HG02981 (cell line): ENCODE data around the gene EML6.
A peak's percentile ranks its signal among the peaks of the same experiment; 100 is the strongest.
"Not testable (repeated sequence)": the region's sequence is repeated elsewhere in the genome, so short reads cannot be mapped to it uniquely, and the experiment has no call there.

Source experiments
- ATAC-seq: cut with Tn5 transposase; IDR thresholded peaks from one replicate; pipeline ENCODE4 v1.9.1; 2021; ENCODE audit warnings: mild to moderate bottlenecking, moderate library complexity; ENCODE audit not compliant: unreplicated experiment

Gene EML6

DNA sequence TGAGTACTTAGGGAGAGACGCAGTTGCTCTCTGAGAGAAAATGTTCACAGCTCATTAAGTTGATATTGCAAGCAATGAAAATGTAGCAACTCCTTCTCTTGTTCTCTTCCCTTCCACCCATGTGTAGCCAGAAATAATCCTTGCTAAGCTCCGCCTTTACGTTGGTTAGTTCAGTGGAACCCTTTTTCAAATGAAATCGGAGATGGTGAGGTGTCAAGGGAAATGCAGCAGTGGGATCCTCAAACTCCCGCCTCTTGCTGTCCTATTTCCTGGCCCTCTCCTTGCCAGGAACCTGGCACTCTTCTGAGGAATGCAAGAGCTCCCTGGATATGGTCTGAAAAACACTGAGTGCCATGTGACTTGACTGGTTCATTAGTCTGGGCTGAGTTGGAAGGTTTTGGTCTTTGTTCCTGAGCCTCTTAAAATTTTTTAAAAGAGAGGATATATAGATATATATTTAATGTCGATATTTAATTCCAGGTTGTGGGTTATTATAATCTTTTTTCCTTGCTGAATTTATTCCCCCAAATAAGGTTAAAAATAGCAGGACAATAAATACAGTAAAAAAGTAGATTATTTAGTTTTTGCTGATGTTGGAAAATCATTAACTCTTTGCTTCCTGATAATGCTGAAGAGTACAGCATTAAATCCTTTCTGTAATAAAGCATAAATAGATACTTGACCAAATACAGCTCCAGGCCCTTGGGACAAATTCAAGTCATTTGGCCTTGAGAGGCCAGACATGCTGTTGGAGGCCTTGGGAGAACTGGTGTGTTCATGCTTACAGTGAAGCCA, 116.2 kb downstream of the EML6 start:
- no peak for ATAC-seq

DNA sequence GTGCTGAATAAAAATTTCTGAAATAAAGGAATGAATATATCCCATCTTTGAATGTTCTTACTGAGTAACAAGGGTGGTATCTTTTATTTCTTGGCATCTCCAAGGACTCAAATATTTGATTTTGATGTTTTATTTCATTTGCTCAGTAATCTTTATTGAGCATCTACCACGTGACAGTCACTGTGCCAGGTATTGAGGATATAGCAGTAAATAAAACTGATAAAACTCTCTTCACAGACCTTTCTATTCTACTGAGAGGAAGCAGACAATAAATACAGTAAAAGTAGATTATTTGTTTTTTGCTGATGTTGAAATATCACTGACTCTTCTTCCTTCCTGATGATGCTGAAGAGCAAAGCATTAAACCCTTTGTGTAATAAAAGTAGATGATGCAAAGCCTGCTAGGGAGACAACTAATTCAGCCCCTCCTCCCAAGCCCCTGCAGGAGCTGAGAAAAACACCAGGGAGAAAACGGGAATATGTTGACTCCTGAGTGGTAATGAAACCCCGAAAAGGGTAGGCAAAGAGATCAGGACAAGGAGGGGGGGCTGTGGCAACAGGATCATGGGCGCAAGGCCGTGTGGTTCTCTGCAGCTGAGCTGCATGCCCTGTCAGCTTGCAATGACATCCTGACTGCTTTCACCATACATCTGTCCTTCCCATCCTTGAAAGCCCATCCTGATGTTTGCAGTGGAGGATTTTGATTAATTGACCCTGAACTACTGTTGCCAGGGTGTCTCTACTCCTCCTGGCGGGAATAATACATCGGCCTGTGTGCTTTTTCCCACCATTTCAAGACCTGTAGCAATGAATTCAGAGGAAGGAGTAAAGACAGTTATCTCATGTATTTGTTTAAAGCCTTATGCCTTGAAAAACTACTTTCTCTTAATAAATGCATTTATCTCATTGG, 117.4 kb downstream of the EML6 start:
- no peak for ATAC-seq

DNA sequence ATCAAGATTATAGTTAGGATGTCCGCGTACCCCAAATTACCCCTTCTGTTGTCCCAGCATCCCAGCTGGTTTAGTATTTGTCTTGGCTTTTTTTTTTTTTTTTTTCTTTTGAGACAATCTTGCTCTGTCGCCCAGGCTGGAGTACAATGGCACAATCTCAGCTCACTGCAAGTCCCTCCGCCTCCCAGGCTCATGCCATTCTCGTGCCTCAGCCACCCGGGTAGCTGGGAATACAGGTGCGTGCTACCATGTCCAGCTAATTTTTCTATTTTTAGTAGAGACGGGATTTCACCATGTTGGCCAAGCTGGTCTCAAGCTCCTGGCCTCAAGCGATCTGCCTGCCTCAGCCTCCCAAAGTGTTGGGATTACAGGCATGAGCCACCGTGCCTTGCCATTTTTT, 118.0 kb downstream of the EML6 start:
- ATAC-seq, result not testable (repeated sequence)

DNA sequence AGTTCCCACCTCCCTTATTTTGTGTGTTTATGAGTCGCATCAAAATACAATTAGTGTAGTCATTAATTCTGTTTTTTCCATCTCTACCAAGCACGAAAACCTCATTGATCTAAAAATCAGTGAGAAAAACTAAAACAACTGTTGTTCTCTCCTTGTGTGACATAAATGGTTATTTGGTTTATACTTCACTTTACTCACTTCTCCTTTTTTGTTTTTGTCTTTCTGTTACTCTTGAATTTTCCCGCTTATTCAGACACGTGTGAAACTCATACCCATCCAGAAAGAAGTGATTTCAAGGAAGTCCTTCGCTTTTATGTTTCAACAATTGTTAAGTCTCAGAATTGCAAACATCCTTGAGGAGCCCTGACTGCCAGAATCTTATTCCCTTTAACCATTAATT, 121.6 kb downstream of the EML6 start:
- no peak for ATAC-seq

DNA sequence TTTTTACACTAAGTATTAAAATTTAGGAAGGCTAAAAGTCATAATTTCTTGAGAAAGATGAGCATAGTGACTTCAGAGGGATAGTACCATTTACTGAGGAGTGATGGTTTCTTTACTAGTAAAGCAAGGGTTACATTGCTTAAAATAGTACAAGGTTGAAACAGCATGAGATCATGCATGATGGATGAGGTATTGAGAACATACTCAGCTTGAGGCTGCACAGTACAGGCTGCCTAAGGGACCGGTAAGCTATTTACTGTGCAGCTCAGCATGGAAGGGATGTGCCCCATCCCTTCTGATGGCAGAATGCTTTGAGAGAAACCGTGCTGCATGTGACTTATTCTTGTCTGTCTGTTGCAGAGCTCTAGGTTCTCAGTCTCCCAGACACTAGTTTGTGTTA, 122.1 kb downstream of the EML6 start:
- no peak for ATAC-seq

DNA sequence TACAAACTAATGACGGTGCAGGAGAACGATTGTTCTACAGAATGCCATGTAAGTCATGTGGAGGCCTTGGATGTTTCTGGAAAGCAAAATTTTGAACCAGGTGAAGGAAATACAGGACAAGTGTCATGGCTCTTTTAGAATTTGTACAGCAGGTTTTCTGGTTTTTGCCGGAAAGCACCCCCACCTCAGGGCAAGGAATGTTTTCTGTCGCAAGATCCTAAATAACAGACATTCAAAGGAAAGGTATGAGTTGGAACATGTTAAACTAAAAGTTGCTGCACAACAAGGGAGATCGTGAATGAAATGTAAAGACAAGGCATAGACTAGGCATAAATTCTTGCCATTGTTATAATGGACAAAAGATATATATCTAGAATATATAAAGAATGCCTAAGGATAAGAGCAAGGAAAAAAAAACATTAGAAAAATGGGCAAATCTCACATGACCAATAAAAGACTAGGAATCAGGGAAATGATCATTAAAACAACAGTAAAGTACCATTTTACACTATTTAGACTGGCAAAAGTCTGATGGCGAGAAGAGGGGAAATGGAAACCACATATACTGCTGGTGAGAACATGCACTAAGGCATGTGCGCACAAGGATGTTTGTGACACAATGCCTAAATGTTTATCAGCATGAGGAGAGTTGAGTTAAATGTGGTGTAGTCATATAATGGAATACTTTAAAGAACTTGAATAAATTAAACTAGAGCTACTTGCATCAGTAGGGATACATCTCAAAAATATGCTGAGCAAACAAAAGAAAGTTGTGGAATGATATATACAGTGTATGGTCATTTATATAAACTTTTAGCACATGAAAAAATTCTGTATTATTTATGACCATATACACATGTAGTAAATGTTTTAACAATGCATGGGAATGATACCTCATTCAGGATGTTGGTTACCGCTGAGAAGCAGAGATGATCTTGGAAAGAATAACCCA, 127.0 kb downstream of the EML6 start:
- ATAC-seq, result no peak

DNA sequence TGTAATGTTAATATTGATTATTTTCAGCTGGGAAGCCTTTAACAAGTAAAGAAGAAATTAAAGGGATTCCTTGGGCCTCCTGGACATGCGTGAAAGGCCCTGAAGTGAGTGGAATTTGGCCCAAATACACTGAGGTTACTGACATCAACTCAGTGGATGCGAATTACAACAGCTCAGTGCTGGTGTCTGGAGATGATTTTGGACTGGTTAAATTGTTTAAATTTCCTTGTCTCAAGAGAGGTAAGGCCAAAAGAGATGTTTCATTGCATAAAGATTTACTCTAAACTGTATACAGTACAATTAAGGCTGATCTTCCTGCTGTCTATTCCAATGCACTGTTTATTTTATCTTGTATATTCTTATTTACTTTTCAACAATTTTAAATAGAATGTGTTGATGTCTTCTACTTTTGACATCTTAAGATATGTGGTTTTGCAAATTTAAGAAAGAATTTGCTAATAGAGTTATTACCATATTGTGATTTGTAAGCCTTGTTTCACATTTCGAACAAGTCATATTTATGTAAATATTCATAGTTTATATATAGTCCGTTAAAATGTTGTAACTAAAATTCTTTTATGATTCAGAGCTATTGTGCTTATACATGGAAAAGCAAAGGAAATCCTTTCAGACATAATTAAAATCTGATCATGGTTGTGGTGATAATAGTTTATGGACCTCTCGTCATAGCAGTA, 130.3 kb downstream of the EML6 start:
- no peak for ATAC-seq

DNA sequence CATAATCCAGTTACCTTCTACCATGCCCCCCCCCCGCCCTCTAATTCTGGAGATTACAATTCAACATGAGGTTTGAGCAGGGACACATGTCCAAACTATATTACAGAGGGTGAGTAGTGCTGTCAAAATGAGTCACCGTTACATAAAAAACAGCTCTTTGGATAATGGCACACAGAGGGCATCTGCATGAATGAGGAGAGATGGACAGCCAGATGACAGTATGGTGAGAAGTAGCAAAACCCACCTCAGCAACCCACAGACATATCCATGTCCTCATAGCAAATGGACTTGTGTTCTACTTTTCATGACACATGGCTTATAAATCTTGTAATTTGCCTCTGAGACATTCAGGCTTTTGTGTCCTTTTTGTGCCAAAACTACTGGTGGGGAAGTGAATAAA, 132.0 kb downstream of the EML6 start:
- ATAC-seq, result no peak

DNA sequence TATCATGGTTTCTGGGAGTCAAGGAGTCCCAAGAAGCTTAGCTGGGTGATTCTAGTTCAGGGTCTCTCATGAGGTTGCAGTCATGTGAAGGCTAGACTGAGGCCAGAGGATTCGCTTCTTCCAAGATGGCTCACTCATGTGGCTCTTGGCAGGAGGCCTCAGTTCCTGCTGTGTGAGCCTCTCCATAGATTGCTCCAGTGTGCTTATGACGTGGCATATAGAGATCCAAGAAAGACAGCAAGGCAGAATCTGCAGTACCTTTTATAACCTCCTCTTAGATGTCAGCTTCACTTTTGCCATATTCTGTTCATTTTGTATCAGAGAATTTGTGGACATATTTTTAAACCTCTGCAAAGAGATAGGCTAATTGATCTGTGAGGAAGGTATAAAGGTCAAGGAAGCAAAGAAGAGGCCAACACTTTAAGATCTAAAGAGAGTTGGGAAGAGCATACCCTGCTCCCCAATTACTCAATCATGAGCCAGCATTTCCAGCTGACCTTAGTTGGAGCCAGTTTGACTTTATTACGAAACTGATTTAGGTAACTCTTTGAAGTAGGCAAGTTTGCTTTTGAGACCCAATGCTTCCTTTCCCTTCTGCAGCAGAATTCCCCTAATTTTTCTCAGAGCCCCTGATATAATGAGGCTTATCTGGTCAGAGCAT, 134.7 kb downstream of the EML6 start:
- no peak for ATAC-seq

DNA sequence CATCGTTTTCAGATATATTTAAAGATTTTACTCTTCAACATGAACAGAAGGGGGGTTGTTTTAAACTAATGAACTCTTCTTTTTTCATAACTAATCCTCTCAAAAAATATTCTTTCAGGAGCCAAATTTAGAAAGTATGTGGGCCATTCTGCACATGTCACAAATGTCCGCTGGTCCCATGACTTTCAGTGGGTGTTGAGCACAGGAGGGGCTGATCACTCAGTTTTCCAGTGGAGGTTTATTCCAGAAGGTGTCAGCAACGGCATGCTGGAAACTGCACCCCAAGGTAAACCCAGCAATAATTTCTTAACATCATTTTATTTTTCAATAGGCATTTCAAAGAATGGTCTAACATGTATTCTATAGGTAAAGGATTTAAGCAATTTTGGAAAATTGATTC, 136.0 kb downstream of the EML6 start:
- ATAC-seq, result no peak

DNA sequence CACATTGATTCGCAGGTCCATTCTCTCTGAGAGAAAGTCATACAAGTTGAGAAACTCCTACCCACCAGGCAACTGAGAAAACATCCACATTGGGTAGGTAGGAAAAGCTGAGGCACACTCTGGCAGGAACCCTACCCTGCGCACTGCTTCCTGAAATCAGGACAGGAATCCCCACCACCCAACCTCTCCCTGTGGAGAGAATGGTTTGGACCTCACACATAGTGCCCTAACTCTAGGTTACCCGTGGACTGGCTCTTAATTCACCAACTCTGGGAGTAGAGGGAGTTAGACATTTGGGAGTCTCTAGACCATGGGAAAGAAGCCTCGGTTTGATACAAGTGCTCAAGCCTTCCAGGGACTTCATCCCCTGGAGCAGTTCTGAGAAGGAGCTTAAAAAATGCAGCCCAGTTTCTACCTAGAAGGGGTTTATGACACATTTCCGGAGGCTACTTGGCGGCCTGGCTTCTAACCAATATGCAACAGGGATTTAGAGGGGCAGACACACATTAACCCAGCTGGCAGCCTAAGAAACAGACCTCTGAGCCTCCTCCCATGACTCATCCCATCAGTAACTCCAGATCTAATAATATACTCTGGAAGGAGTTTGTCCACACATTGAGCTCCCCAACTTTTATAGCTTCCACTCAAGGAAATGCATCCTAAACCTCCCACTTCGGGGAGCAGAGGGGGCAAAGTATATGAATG, 136.7 kb downstream of the EML6 start:
- no peak for ATAC-seq

DNA sequence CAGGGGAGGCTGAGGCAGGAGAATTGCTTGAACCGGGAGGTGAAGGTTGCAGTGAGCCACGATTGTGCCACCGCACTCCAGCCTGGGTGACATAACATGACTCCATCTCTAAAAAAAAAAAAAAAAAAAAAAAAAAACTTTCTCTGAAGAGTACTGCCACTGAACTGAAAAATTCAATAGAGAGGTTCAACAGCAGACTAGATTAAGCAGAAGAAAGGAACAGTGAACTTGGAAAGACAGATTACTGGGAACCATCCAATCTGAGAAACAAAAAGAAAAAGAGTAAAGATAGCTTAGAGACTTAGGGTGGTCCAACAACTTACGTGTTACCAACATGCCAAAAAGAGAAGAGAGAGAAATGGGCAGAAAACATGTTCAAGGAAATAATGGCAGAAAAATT, 138.8 kb downstream of the EML6 start:
- no peak for ATAC-seq

DNA sequence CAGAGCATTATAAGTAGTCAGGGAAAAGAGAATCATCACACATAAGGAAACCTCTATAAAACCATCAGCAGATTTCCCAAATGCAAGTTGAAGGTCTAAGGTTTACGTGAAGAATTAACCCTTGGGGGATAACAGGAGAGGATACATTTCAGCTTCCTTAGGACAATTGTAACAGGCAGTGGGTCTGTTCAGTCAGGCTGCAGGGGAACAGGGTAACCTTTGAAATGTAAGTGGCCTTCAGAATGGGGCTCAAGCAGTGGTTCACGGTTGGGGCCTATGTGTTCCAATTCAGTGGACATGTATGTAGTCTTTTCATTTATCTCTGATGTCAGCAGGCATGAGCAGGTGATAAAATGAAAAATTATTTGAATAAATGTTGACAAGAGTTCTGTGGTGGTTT, 139.3 kb downstream of the EML6 start:
- no peak for ATAC-seq

DNA sequence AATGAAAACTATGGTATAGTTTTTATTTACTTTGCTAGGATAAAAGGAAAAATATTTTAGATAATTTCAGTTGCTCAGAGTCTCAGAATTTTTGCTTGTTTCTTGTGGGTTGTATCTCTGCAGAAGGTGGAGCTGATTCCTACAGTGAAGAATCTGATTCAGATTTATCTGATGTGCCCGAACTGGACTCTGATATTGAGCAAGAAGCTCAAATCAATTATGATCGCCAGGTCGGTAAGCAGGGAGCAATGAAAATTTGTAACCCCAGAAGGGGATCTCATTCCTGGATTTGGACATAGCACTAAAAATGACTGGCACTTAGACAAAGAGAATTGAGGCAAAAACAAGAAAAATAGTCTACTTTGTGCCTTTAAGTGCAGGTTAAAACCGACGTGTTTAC, 140.2 kb downstream of the EML6 start:
- ATAC-seq, result no peak

DNA sequence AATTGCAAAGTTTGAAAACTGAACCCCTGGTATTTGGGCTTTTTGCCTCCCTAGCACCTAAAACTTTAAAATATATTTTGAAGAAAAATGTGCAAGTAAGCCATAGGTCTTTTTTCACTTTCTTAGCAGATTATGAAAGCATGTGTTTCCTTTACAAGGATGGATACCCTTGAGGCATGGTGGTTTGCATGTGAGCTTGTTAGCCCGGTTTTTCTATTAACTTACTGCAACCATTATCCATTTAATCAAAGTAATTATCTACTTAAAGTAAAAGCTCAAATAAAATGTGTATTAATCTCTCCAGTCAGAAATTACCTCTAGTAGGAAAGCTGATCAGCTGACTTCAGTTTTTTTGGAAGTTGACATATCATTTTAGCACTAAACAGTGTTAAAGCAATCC, 140.6 kb downstream of the EML6 start:
- no peak for ATAC-seq

DNA sequence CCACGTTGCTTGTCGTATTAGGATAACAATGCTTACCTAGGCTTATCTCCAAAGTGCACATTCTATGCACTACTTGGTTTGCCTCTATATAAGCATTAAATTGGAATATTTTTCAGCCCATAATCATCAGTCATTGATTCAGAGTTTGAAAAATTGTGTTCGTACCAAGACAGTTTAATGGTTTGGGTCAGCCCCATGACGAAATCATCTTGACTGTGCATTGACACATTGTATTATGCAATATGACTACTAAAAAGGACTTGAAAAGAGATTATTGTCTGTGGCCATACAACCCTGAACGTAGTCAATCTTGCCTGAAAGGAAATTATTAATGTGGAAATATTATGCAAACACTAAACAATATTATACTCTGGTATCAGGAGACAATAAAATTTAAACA, 141.3 kb downstream of the EML6 start:
- no peak for ATAC-seq

DNA sequence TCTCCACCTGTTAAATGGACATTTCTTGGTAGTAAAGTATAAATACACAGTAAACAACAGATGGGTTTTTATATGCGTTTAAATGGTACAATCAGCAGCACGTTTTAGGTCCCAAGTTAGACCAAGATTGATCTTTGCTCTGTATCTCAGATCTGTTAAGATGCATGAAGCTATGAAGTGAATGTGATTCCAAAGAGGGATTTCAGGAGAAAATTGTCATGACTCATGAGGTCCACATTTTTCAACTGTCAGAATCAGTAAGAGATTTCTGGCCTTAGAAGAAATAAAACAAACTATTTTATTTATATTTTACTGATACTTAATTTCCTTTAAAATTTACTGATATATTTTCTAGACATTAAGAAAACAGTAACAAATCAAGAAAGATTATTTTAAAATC, 142.7 kb downstream of the EML6 start:
- ATAC-seq, result no peak

DNA sequence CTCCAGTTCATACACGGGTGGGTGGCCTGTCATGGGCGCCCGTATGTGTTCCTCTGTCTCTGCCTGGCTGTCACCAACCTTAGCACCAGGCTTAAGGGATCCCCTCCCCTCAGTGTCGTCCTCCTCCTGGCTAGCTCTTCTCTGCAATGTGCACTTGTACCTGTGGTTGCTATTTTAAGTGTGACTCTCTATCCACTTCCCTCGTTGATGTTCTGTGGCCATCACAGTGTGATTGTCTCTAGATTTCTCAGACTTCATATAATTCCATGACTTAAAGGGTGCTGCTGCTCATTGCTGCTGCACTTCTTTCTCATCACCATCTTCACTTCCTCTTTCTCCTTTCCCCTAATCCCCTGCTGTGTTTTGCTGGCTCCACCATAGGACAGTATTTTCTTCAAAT, 143.4 kb downstream of the EML6 start:
- ATAC-seq, result peak; percentile 80

DNA sequence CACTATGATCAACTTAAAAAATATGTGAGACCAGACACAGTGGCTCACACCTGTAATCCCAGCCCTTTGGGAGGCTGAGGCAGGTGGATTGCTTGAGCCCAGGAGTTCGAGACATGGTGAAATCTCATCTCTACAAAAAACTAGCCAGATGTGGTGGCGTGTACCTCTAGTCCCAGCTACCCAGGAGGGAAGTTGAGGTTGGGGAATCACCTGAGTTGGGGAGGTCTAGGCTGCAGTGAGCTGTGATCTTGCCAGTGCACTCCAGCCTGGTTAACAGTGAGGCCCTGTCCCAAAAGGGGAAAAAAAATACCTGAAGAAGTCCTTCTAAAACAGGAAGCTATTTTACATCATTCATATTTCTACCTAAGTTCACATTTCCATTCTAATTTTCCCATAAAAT, 144.0 kb downstream of the EML6 start:
- peak; percentile 49 for ATAC-seq
